NOMO-1 treated with dmso at 0.1 percent for 144 hours (cell line): Measurements from ENCODE around the gene PRELID1.

Experiments used
- DNase-seq: peaks from one replicate; lab custom pipeline; 2025; ENCODE audit not compliant: unreplicated experiment; lab: John Stamatoyannopoulos, UW

PRELID1 gene

DNA sequence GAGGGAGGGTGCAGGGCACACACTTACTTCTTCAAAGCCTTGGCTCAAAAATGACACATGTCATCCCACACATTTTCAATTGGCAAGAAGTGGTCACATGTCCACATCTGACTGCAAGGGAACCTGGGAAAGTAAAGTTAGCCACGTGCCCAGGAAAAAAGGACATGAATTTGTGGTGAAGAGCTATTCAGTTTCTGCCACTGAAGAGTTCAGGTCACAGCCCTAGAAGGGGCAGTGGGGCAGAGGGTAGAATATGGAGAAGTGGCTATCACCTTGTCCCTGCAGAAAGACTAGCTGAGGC lies 52.2 kb downstream of the PRELID1 start:
- DNase-seq, result no peak
